Skin epidermis (tissue), 12 donors: Measurements from ENCODE around the gene CISTR.
"Not testable (repeated sequence)": the region's sequence is repeated elsewhere in the genome, so short reads cannot be mapped to it uniquely, and the experiment has no call there.

ENCODE experiments used
- H3K27ac ChIP-seq, 21 experiments: fragments of 200-600 bp; sonication (generic) in 11 of 21; one replicate each; pipeline ENCODE4 v1.5.0; 2020; ENCODE audit warnings: mild to moderate bottlenecking in 3 of 21, inconsistent platforms in 2 of 21, moderate library complexity in 2 of 21
- H3K4me3 ChIP-seq, 7 experiments: fragments of 200-600 bp; sonication (generic) in 2 of 7; one replicate each; pipeline ENCODE4 v1.5.0; 2020; ENCODE audit warnings: inconsistent platforms in 2 of 7, mild to moderate bottlenecking in 2 of 7, moderate library complexity in 1 of 7

Gene CISTR

DNA sequence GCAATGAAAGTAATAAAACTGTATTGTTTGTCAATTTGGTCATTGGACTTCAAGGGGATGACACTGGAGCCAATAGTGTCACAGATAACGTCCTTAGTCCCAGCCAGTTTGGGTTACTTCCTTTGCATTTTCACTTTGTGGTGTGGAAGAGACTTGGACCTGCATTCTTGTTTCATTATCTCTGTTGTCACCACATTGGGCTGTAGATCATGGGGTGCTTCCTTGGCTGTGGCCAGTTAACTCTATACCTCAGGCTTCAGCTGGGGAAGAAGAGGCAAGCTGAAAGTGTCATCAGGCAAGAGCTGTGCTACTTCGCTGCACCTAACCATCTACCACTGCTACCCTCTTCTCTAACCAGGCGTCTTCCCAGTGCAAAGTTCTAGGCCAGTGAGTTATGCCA, 15.1 kb upstream of the CISTR start:
- no peak overlapping the region for H3K27ac ChIP-seq
- H3K4me3 ChIP-seq: no peak overlapping the region

DNA sequence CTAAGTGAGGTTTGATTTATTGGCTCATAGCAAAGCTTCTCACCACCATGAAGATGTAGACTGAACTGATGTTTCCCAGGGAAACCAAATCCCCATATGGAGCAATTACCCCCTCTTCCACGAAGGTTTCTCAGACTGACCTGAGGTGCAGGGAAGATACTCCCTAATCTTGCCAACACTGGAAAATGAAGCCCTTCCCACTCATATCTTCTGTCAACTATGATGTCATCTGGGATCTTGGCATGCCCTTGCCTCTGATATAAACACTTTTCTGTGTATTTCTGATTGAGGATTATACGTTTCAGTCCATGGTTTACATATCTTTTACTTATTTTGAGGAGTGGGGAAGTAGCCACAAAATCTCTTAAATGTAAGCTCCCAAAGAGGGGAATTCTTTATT, 14.1 kb upstream of the CISTR start:
- no peak overlapping the region for H3K27ac ChIP-seq
- H3K4me3 ChIP-seq: no peak overlapping the region

DNA sequence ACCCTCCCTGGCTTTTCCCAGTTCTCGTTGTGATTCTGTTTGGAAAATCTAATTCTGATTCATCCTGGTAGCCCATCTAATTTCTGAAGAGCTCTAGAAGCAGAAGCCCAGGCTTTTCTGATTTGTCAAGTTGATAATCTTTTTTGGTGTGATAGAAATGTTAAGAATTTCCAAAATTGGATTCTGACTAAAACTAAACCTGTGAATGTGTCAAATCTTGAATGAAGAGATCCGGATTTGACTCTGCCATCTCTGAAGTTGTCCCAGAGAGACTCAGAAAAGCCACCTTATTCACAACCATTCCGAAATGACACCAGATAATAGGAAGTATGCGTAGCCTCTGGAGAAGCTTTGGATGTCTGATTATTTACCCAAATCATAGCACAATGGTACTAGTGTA, 12.8 kb upstream of the CISTR start:
- H3K27ac ChIP-seq: no peak overlapping the region
- H3K4me3 ChIP-seq: no peak overlapping the region

DNA sequence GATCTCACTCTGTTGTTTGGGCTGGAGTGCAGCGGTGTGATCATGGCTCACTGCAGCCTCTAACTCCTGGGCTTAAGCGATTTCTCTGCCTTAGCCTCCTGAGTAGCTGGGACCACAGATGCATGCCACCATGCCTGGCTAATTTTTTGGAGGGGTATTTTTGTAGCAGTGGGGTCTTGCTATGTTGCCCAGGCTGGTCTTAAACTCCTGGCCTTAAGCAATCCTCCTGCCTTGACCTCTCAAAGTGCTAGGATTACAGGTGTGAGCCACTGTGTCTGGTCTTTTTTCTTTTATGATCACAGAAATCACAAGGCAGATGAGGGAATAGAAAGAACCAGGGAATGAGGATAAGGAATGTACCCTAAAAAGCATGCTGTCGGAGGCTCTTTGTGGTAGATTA, 11.0 kb upstream of the CISTR start:
- H3K4me3 ChIP-seq, H3K27ac ChIP-seq: not testable (repeated sequence)

DNA sequence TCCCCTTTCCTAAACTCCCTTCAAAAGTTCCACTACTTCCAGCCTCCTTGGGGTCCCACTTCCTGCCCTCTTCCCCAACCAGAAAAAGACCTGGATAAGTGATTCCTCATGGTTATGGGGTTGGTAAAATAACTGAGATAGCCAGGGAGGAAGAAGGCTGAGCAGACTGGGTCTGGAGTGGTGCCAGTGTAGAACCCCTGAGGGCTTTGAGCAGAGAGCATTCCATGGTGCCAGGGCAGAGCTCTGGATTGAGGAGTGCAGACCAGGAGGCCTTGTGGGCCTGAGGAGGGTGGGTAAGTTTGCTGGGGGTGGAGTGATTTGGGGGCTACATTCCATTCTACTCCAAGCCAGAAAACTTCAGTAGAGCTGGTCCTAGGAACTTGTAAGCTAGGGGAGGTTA, 9.5 kb upstream of the CISTR start:
- no peak overlapping the region for H3K27ac ChIP-seq
- no peak overlapping the region for H3K4me3 ChIP-seq

DNA sequence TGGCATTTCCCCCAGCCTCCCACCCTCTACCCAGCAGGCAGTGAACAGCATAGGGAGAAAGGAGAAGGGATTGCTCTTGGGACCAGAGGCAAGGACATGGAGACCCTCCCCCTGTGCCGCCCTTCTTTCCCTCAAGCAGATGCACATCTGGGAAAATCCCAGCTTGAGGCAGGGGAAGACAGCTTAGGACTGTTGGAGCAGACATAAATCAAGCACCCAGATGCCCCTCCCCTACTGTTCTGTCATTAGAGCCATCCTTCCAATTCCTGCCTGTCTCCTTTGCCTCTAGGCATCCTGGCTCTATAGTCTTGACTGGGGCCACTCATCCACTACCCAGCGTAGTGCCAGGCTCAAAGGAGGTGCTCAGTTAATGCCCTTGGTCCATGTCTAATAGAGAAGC, 7.5 kb upstream of the CISTR start:
- no peak overlapping the region for H3K27ac ChIP-seq
- no peak overlapping the region for H3K4me3 ChIP-seq

DNA sequence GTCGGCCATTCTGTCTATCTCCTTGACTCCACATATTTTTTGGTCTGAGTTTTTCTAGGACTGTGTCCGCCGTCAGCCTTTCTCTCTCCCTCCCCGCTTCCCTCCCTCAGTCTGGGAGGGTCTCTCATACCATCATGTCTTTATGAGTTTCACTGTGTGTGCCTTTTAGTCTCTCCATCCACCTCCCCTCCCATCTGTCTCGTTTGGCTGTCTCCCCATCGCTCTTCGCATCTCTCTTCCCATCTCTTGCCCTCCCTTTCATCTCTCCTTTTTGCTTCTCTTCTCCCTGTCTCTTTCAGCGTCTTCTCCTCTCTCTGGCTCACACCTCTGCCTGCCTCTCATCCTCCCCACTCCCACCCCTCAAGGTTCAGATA, 6.9 kb upstream of the CISTR start:
- Histone ChIP-seq H3K27ac (no peak overlapping the region), H3K4me3 (no peak overlapping the region)

DNA sequence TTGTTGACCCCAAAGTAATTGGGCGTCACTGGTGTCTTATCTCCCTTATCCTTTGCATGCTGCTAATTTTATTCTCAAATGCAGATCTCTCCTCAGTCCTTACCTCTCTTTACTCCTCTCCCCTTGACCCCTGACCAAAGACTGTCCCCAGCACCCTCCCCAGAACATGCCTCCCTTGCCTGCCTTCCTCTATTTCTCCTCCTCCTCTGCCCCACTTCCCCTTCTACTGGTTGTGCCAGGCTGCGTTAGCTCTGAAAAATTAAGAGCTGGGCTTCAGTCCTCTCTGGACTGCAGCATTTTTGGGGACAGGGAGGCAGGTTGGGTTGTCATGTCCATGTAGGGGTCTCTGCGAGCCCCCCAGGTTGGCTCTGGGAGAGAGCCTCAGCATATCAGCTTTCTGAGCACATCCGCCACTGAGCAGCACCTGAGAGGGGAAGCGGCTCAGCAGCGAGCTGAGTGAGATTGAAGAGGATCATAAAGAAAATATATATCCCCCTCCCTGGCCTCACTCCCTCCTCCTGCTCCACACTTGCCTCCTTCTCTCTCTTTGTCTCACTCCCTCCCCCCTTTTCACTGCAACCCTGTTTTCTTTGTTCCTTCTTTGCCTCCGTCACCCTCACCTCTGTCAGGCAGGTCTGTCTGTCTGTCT, 6.4 kb upstream of the CISTR start:
- no peak overlapping the region for H3K4me3 ChIP-seq
- no peak overlapping the region for H3K27ac ChIP-seq

DNA sequence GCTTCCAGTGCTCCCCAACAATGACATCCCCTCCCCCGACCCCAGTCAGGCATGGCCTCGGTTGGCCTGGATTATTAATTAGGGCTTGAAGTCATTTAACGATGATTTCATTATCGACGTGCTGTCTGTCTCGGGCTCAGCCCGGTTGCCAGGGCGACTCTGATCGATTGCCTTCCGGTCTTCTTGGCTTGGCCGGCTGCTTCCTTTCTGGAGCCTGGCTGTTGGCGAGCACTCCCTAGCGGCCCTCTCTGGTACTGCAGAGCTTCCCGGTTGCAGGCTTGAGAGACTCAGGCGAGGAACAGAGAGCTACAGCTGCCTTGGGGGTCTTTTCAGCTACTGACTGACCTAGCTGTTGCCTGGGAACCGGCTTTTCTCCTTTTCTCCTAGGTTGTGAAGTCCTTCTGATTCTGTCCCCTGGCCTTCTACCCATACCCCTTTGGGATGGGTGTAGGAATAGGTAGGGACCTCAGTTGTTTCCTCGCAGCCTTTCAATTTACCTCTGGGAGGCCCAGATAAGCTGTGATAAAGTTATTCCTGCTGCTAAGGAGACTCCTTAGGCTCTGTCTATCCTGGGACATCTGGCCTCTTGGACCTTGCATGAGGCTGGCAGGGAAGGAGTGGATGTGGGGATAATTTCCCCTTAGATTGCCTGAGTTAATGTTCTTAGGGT, 5.5 kb upstream of the CISTR start:
- H3K27ac ChIP-seq: peak overlapping the region in 1 of 21 experiments; percentile 17
- H3K4me3 ChIP-seq: no peak overlapping the region

DNA sequence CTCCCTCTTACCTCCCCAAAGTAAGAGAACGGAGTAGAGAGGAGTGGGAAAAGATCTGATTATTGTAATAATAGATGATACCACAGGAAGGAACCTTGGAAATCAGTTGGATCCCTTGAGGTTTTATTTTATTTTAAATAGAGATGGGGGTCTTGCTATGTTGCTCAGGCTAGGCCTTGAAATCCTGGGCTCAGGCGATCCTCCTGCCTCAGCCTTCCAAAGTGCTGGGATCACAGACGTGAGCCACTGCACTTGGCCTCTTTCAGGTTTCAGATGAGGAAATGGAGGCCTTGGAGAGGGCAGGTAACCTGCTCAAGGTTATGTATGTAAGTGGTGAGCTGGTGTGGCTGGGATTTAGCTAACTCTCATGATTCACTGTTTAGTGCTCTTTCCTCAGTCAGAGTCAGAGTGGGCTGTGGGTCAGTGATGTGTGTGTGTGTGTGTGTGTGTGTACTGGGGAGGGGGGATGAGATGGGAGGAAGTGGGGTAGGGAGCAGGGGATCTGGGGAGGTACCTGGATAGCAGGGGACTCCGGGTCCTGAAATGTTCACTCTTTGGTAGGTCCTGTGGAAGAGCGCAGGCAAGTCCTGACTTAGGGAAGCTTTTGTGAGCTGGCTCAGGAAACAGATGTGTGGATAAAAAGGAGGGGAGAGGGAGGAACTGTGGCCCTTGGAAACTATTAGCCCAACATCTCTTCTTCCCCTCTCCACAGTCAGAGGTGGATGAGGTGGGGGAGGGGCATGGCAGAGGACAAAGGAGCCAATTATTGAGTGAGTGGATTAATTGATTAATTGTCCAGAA, 4.7 kb upstream of the CISTR start:
- H3K27ac ChIP-seq: peak overlapping the region in 1 of 21 experiments; percentile 17
- no peak overlapping the region for H3K4me3 ChIP-seq

DNA sequence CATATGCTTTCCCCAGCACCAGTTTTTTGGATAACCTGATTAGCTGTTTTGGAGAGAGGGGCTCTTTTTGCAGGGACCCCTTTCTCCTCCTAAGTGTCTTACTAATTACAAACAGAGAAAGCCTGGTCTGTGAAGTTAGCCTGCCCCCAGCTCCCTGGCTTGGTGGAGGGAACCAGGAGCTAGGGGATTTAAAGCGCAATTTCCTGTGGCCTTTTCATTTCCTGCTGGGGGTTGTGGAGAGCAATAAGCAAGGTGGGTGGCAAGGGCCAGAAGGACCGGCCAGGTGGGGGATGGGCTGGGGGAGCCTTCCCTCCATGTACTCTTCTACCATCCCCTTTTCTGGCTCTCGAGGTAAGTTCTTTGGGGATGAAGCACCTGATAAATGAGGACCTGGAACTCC, 4.1 kb upstream of the CISTR start:
- H3K27ac ChIP-seq: no peak overlapping the region

DNA sequence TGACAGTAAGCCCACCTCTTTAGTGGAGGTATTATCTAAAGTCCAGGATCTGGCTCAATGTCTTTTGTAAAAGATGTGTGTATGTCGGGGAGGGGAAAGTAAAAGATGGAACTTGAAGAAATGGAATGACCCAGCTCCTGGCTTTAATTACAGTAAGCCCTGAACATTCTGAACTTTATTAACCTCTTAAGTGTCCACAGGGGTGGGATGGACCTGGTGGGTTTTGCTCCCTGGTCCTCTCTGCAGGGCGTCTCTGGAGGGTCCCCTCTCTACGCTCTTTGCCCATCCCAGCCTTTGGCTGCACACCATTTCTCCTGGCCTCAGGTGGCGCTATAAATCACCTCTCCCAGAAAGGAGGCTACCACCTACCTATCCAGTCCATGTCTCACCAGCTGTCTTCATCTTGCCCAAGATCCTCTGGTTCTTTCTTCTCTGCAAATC, 3.7 kb upstream of the CISTR start:
- Histone ChIP-seq H3K4me3 (no peak overlapping the region), H3K27ac (no peak overlapping the region)

More for the DNA sequence above, 4.1 kb upstream of the CISTR start:
- H3K4me3 ChIP-seq: no peak overlapping the region

DNA sequence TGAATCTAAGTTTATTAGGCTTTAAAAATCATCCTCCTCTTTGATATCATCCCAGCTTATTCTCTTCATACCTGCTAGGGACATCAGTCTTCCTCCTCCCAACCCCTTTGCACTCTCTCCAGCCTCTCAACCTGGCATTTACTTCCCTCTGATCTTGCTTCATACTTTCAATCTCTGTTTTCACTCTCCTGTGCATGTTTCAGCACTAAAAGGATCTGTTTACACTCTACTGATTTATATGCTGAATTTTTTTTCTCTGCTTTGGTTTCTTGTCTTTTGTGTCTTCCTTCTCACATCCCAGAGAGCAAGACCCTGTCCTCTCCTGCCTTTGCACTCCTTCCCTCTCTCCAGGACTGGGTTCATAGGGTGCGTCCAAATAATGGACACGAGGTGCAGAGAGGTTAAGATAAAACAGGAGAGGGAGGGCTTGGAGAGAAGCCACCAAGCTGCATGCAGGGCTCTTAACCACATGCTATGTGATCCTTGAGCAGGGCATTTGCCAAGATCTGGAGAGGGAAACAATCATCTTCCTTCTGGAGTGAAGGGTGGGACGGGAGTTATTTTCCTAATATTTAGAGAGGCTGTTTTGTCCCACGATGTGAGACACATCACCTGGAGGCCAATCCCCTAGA, 3.0 kb upstream of the CISTR start:
- H3K27ac ChIP-seq: no peak overlapping the region
- H3K4me3 ChIP-seq: no peak overlapping the region

DNA sequence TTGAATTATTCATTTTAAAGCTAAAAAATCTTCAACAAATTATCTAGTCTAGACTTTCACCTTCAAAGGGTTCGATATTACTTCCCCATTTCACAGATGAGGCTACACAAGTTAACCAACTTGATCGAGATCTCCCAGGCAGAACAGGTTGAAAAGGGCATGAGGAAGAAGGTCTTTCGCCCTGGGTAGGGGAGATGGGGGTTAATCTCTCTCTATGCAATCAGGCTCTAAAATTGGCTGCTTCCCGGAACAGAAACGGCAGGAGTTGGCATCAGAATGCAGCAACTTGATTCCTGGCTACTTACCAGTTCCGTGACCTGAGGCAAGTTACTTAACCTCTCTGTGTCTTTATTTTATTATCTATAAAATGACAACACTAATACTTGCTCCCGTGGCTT, 2.4 kb upstream of the CISTR start:
- Histone ChIP-seq H3K4me3 (no peak overlapping the region), H3K27ac (no peak overlapping the region)

DNA sequence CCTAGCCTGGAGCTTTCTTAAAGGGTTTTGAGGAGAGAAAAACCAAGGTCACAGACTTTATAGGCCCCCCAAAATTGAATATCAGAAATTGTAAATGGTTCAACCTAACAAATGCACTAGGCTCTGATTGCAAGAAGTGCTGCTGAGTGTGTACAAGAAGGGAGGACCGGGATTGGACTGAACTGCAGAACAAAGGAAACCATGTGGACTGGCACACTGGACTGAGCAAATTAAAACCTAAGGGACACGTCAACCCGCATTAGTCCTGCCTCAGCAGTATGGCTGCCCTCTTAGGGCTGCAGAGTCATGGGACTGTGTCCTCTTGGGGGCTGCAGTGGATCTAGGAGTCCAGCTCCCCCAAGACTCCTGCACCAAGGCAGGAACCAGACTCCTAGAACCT, 842 bp upstream of the CISTR start:
- Histone ChIP-seq H3K27ac (no peak overlapping the region), H3K4me3 (no peak overlapping the region)

DNA sequence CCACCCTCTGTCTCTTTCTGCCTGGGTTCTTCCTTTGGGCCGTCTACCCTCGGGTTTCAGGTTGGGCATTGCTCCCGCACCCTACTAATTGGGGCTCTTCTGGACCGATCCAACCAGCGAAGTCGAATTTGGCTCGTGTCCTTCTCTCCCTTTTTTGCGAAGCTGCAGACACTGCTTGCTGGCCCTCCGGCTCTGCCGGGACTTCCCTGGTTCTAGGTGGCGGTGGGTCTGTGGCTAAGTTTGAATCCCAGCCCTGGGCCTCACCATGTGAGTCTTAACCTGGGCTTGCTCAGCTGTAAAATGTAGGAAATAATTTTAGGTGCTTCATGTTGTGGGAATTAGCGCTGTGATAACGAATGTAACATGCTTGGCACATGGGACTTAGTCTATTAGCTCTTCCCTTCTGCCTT, 418 bp upstream of the CISTR start:
- Histone ChIP-seq H3K4me3 (peak overlapping the region in 3 of 7 experiments; percentile 21 to 49 (median 42)), H3K27ac (peak overlapping the region in 1 of 21 experiments; percentile 47)

DNA sequence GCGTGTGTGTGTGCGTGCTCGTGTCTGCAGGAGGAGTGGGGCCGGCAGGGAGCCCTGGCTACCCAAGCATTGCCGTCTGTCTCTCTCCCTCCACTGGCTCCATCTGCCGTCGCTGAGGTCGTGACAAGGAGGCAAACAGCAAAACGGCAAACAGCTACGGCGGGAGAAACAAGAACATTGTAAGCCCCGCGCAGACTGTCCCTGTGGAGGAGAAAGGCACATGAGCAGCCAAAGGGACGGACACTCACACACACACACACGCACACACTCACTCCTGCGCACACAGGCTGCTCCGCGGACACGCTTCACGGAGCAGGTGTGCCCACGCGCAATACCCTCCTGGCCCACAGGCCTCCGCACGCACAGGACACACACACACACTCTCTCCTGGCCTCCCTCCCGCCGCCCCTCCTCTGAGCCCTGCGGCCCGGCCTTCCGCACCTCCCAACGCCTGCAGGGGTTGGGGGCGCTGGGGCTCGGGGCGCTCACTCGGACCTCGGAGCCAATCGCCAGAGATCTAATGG, 905 bp downstream of the CISTR start:
- Histone ChIP-seq H3K27ac (peak overlapping the region in 7 of 21 experiments; percentile 0 to 52 (median 28)), H3K4me3 (peak overlapping the region; percentile 18 to 49 (median 33))

DNA sequence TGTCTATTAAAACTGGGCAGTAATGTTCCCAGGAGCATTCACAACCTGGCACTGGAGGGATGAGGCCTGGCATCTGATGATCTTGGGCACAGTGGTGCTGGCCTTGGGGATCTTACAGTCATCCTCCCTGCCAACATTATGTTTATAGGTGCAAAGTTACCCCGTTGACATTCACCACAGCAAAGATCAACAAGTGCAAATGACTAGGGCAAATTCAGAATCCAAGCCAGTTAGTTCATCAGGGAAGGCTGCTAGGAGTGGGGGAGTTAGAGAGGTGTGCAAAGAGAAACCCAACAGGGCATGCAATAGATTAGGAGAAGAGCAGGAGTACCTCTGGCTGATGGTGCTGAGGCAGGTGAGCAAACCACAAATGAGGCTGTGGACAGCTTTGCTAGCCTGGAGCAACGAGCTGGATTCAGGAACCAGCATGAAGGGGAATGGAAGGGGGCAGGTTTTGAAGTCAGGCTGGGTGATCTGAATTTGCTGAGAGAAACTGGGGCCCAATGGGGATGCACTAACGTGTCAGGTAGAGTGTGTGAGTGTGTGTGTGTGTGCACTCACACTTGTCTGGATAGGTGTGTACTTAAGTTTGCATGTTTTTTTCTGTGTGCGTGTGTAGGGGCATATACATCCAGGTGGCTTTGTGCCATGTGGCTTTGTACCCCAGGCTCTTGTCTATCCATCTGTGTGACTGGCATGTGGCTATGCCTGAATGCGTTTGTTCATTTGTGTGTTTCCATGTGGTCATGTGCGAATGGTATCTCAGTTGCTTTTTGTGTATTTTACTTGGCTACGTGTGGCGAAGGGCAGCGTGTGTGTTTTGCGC, 1.6 kb downstream of the CISTR start:
- H3K27ac ChIP-seq: no peak overlapping the region
- no peak overlapping the region for H3K4me3 ChIP-seq

DNA sequence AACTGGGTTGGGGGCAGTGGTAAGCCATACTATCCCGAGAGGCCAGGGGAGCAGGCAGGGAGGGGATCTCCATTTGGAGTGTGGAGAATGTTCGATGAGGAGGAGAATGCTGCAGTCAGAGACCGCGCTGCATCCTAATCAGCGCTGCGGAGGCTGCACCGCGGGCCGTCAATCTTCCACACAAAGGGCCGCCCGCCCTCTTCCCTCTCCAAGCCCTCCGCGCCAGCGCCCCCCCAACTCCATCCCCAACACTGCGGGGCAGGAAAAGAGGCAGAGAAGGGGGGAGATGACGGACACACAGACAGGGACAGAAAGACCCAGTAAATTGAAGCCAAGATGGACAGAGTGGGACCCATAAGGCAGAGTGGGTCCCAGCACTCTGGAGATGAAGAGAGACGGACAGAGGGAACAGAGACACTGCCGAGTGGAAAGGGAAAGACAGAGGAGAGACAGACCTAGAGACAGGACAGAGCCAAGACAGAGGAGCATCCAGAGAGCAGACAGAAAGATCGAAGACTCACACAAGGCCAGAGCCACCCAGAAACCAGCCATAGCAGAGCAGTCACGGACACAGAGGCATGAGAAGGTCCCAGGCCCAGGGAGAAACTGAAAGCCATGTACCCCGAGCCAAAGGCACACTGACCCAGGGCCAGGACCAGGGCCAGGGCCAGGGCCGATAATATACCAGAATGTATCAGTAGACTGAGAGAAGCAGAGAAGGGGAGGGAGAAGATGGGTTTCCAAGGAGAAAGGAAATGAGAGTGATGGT, 3.5 kb downstream of the CISTR start:
- no peak overlapping the region for H3K4me3 ChIP-seq
- H3K27ac ChIP-seq: no peak overlapping the region
